Neural crest cell (in vitro differentiated cells): Measurements from ENCODE around the gene NTRK2. TPM values are rescaled to one million over a fixed set of nuclear protein-coding genes. Genes with fewer than 3 reads are reported as not detected.

Experiments
- DNase-seq: peaks from one replicate; pipeline ENCODE4 v3.0.0; 2021; ENCODE audit warnings: low read depth, mixed read lengths, low spot score
- H3K27ac Mint-ChIP-seq: one replicate; pipeline ENCODE4 v1.8.0; 2021; ENCODE audit warnings: mild to moderate bottlenecking, mixed read lengths; ENCODE audit not compliant: unreplicated experiment
- H3K27me3 Mint-ChIP-seq: 2 replicates; pipeline ENCODE4 v1.8.0; 2021; ENCODE audit warnings: low read depth, mild to moderate bottlenecking, mixed read lengths
- H3K36me3 Mint-ChIP-seq: 2 replicates; pipeline ENCODE4 v1.8.0; 2021; ENCODE audit warnings: low read depth, mild to moderate bottlenecking, mixed read lengths
- H3K4me1 Mint-ChIP-seq: 2 replicates; pipeline ENCODE4 v1.8.0; 2021; ENCODE audit warnings: mixed read lengths
- H3K4me3 Mint-ChIP-seq: one replicate; pipeline ENCODE4 v1.8.0; 2021; ENCODE audit warnings: mild to moderate bottlenecking, mixed read lengths
- H3K9me3 Mint-ChIP-seq: 2 replicates; pipeline ENCODE4 v1.8.0; 2021; ENCODE audit warnings: mixed read lengths
- total RNA-seq: library from RNA; stranded (reverse); gene quantifications from 2 replicates; pipeline ENCODE4 v1.2.1, GENCODE V29; 2021
- TF ChIP-seq, protein P1 (sequence below): fragments of 200-600 bp; sonication (generic); conservative IDR thresholded peaks from 2 replicates; pipeline ENCODE4 v1.5.0; 2021; ENCODE audit warnings: antibody characterized with exemption, mild to moderate bottlenecking

NTRK2 gene
- total RNA-seq, 1 donor from 2014 or later = 20.6 TPM

DNA sequence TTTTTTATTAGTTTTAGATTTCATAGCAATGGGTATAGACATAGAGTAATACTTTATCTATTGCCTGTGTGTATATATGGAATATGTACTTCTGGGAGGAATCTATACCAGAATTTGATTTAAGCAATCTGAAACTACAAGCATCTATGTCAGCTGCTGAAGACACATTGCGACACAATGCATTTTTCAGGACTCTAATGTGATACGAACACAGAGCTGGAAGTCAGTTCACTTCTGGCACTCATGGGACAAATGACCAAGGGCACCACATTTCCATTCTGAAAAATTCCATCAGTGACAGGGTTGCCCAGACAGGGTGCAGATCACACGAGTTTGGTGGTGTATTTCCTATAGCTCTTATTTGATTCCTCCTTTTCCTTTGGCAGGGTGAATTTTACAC is 259.5 kb downstream of the NTRK2 start:
- H3K9me3 Mint-ChIP-seq = peaks cover 2% of the 10 kb centered on the region
- H3K27ac Mint-ChIP-seq = no peak overlapping the region
- no peak overlapping the region for H3K4me3 Mint-ChIP-seq
- H3K27me3 Mint-ChIP-seq = no peaks in the 10 kb centered on the region
- TF ChIP-seq, protein P1, sequence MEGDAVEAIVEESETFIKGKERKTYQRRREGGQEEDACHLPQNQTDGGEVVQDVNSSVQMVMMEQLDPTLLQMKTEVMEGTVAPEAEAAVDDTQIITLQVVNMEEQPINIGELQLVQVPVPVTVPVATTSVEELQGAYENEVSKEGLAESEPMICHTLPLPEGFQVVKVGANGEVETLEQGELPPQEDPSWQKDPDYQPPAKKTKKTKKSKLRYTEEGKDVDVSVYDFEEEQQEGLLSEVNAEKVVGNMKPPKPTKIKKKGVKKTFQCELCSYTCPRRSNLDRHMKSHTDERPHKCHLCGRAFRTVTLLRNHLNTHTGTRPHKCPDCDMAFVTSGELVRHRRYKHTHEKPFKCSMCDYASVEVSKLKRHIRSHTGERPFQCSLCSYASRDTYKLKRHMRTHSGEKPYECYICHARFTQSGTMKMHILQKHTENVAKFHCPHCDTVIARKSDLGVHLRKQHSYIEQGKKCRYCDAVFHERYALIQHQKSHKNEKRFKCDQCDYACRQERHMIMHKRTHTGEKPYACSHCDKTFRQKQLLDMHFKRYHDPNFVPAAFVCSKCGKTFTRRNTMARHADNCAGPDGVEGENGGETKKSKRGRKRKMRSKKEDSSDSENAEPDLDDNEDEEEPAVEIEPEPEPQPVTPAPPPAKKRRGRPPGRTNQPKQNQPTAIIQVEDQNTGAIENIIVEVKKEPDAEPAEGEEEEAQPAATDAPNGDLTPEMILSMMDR = no peak
- DNase-seq = no peak
- H3K4me1 Mint-ChIP-seq = peaks cover 29% of the 10 kb centered on the region
- no peaks in the 10 kb centered on the region for H3K36me3 Mint-ChIP-seq

DNA sequence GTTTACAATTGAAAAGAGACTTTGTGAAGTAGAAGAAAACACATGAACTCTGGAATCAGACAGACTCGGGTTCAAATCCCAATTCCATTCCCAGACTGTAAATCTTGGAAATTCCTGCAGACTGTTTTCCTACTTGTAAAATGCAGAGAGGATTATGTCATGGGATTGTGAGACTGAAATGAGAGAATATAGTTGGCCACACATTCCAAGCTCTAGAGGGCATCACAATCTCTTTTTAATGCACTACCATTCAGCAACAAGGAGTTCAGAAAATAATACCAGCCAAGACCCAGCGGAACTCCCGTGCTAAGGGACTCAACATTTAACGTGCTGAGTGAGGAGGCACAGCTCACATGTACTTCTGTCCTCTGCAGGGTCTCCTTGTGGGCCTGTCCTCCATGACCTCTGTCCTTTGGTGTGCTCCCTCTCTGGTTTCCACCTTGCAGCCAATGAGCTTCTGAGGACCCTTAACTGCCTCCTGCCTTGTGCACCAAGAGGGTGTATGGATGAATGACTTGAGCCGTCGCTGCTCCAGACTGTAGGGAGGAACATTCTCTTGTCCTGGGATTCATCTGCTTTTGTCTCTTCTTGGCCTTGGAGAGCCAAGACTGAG is 263.5 kb downstream of the NTRK2 start:
- Mint-ChIP-seq H3K4me3 (no peak overlapping the region), H3K27ac (peak overlapping the region; percentile 46), H3K4me1 (peaks cover 44% of the 10 kb centered on the region), H3K27me3 (no peaks in the 10 kb centered on the region), H3K9me3 (peaks cover 2% of the 10 kb centered on the region), H3K36me3 (no peaks in the 10 kb centered on the region)
- TF ChIP-seq, protein P1 = peak; percentile 37
- no peak for DNase-seq

DNA sequence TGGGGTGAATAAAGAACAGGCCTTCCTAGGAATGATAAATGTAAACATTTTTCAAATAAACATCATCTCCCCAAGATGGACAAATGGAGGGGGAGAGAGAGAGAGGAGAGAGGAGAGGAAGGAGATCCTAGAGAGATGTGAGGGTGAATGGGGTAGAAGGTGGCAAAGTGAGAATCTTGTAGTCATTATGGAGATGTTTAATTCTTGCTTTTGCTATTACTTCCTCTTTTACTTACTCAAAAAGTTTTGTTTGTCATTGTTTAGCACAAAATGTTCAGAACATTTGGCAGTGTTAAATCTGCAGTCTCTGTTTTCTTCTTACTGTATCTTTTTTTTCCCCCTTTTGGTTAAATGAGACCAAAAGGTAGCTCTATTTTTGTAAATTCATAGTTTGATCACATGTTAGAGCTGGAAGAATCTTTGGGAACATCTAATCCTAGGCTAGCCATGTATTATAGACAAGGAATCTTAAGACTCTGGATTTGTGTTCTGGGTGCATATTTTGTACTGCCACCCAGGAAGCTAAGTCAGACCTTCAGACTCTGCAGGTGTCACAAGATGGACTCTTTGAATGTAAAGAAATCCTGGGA is 266.1 kb downstream of the NTRK2 start:
- DNase-seq = no peak
- TF ChIP-seq, protein P1 = no peak
- Mint-ChIP-seq H3K27me3 (no peaks in the 10 kb centered on the region), H3K27ac (peak overlapping the region; percentile 83), H3K9me3 (peaks cover 4% of the 10 kb centered on the region), H3K4me3 (no peak overlapping the region), H3K36me3 (no peaks in the 10 kb centered on the region), H3K4me1 (peaks cover 46% of the 10 kb centered on the region)

DNA sequence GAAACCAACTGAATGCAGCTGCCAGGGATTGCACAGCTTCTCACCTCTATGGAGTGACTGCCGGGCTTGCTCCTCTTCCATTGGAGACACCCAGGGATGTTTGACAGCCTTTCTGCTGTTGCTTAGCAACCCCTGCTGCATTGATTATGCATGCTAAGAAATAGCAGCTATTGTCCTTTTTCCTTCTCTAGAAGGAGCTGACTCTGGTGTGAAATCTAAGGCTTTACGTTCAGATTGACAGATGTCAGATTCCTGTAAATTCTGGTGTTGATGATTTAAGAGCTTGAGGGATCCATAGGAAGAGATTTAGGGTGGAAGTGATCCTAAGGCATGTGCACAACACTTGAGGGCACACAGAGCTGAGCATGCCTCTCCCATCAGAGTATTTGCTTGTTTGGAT is 267.7 kb downstream of the NTRK2 start:
- peak overlapping the region; percentile 88 for H3K27ac Mint-ChIP-seq
- DNase-seq = peak; percentile 47
- peaks cover 46% of the 10 kb centered on the region for H3K4me1 Mint-ChIP-seq
- TF ChIP-seq, protein P1 = no peak
- peak overlapping the region; percentile 15 for H3K4me3 Mint-ChIP-seq
- no peaks in the 10 kb centered on the region for H3K27me3 Mint-ChIP-seq
- peaks cover 4% of the 10 kb centered on the region for H3K9me3 Mint-ChIP-seq
- no peaks in the 10 kb centered on the region for H3K36me3 Mint-ChIP-seq

DNA sequence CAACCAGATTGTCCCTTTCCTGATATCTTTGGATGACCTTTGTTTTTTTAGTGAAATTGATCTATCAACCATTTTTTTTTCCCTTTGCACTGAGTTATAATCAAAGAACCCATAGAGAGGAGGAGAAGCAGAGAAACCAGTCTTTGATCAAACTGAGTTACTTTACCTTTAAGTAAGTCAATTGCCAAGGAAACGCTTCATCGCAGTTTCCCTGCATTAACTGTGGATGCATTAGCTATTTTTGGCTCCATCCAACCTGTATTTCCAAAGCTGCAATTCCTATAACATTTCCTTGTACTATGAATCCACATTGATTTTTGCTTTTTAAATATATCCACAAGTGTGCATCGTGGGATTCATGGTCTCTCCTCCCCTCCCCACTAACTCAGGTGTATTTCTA is 268.1 kb downstream of the NTRK2 start:
- peak overlapping the region; percentile 15 for H3K4me3 Mint-ChIP-seq
- H3K27ac Mint-ChIP-seq = peak overlapping the region; percentile 88
- no peak for DNase-seq
- peaks cover 46% of the 10 kb centered on the region for H3K4me1 Mint-ChIP-seq
- peaks cover 4% of the 10 kb centered on the region for H3K9me3 Mint-ChIP-seq
- TF ChIP-seq, protein P1 = no peak
- H3K36me3 Mint-ChIP-seq = no peaks in the 10 kb centered on the region
- H3K27me3 Mint-ChIP-seq = no peaks in the 10 kb centered on the region
